ENCODE results near the gene ZSCAN12.
"Not testable (repeated sequence)": the region's sequence is repeated elsewhere in the genome, so short reads cannot be mapped to it uniquely, and the experiment has no call there.

ZSCAN12 gene

DNA sequence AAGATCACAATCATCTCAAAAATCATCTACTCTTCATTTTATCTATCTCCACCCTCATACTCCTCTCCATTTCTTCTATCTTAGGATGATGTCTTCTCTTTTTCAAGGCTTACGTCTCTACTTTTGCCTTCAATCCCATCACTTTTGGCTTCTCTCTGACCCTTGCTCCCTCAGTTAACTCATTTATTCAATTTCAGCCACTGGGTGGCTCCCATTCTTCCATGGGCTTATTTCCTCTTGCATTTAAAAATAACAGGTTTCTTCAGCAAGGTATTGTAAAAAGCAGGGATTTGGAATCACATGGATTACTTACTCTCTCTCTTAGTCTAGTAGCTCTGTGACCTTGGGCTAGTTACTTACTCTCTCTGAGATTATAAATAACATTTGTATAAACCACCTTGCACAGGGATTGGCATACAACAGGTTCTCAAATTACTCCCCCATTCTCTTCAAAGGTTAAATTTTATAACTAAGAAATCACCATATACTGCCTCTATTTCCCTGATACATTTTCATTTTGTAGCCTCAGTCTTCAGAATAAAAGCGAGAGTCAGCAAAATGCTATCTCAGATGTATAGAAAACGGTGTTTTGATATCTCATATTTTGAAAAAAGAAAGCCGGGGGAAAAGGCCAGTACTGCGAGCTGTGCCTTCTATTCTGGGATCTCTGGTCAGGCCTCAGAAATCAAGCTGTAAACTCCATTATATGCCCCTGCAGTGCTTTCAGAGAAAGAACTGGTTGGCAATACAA is 5.5 kb downstream of the ZSCAN12 start:
- no peak for DNase-seq

DNA sequence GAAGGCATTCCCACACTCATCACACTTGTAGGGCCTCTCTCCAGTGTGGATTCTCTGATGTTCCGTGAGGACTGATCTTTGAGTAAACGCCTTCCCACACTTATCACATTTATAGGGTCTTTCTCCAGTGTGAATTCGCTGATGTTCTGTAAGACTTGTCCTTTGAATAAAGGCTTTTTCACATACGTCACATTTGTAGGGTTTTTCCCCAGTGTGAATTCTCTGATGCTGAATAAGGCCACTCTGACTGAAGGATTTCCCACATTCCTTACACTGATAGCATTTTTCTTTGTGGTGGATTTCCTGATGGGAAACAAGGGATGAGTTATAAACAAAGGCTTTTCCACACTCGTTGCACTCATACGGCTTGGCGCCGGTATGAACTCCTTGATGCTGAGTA is 8.9 kb downstream of the ZSCAN12 start:
- DNase-seq, result no peak

DNA sequence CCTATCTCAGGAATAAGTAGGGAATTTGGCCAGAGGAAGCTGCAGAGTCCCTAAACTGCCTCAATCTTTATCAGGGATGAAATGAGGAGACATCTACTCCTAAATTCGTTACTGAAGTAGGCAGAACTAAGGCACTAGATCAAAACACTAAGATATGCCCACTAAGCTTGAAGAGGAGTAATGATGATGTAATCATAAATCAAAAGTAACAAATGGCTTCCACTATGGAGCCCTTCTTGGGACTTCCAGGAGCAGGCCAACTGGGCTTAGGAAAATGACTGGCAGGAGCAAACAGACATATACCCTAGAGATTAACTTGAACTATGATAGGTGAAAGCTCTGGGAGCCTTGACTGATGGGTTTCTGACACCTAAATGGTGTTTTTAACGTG is 15.4 kb downstream of the ZSCAN12 start:
- no peak for DNase-seq

DNA sequence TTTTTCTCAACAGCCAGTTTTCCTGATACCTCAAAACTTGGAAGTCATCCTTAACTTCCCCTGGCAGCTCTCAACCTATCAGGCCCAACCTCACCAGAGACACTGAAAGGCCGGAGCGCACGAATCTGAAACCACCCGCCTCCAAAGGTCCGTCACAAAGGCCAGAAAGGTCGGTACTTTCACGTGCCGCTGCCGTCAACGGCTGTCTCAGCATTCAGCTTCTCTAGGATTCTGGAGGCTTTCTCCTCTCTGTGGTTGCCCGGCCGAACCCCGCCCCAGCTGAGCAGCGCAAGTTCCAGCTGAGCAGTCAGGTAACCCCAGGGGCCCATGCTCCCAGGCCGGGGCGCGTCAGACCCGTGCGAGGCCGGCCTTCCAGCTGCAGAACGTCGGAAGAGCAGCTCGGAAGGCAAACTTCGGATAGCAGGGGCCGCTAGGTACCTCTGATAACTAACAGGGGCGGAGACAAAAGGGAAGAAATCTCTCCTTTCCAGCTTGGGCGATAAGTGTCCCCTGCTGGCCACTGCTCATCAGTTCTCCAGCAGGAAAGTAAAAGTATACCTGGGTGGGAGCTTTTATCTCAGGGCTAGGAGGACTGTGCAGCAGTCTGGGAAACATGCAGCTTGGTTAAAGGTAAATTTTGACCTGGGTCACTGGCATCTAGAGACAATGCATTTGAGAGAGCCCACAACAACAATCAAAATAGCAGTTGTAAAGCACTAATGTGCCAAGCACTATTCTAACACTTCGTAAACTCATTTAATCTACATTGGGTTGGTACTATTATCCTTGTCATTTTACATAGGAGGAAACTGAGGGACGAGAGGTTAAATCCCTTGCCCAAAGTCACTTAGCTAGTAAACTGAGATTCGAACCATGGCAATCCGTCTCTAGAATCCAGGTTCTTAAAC is 16.1 kb downstream of the ZSCAN12 start:
- DNase-seq, result peak; percentile 2 to 22

DNA sequence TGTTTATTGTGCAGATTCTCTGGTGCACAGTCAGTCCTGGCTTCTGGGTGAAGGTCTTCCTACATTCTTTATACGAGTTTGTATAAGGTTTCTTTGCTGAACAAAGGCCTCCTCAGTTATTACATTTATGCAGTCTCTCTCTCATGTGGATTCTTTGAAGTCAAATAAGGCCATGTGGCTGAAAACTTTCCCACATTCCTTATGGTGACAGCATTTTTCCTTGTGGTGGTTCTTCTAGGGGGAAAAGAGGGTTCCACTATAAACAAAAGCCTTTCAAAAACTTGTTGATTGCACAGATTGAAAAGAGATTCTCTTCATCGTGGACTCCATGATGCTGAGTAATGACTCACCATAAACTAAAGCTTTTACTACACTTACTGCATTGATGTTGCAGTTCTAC is 19.2 kb downstream of the ZSCAN12 start:
- no peak for DNase-seq

DNA sequence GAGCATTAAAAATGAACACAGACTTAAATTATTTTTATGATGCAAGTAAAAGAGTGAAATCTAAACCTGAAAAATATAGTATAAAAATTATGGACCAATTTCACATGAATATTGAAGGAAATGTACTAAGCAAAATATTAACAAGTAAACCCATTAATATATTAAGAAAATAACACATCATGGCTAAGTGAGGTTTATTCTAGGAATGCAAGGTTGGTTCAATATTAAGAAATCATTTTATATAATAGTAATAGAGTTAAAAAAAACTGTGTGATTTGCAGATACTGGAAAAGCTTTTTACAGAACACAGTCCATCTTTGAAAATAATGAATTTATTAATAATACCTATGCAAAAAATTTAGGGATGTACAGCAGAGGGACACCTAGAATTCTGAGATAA is 20.9 kb downstream of the ZSCAN12 start:
- no peak for DNase-seq

DNA sequence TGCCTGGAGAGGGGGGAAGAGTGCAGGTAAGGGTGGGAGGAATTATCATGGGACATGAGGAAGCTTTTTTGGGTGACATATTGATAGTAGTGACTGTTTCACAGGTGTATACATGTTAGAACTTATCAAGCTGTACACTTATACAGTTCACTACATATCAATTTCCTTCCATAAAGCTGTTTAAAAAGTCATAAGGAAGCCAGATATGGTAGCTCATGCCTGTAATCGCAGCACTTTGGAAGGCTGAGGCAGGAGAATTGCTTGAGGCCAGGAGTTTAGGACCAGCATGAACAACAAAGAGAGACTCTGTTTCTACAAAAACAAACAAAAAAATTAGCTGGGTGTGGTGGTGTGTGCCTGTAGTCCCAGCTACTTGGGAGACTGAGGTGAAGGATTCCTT is 21.7 kb downstream of the ZSCAN12 start:
- DNase-seq, result no peak

DNA sequence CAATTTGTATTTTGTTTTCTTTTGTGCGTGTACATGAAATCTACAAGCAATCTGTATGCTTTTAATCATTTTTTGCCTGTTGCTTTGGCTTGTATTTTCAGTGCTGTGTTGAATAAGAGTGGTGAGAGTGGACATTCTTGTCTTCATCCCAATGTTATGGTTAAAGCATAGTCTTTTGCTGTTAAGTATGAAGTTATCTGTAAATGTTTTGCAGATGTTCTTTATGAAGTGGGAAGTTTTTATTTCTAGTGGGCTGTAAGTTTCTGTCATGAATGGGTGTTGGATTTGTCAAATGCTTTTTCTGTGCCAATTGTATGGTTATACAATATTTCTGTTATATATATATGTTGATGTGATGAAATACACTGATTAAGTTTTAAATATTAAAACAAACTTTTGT is 25.6 kb downstream of the ZSCAN12 start:
- no peak for DNase-seq

DNA sequence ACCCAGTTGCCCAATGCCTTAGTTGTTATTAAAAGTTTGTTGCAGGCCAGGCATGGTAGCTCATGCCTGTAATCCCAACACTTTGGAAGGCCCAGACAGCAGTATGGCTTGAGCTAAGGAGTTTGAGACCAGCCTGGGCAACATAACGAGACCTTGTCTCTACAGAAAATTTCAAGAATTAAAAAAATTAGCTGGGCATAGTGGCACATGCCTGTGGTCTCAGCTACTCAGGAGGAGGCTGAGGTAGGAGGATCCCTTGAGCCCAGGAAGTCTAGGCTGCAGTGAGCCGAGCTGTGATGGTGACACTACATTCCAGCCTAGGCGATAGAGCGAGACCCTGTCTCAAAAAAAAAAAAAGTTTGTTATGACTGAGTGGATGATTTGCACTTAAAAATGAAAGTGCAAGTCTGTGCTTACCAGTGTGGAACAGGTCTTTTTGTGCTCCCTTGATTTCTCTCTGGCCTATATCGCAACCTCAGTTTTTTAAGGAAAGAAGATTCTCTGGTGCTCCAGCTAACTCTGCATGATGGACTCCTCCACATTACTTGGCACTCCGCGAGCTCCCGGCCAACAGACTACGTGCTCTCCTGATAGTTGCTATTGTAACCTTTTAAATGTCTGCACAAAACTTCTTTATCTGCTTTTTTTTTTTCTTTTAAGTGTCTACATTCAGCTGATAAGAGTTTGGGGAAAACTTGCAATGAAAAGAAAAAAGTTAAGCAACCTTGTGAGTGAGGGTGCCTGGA is 27.7 kb downstream of the ZSCAN12 start:
- DNase-seq, result no peak

DNA sequence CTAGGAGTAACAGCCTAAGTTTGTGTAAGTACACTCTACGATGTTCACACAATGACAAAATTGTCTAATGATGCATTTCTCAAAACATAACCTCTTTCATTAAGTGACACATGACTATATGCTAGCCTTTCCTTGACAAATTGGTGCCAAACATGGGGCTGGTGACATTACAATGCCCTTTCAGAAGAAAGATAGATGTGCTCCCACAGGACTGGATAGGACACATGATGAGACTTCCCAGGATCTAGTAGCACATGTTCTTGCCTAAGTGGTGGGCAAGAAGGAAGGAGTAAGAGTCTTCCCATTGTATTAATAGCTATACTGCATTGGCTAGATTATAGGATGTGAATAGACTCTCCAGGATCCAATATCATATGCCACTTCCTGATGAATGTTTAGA is 28.3 kb downstream of the ZSCAN12 start:
- DNase-seq, result no peak

DNA sequence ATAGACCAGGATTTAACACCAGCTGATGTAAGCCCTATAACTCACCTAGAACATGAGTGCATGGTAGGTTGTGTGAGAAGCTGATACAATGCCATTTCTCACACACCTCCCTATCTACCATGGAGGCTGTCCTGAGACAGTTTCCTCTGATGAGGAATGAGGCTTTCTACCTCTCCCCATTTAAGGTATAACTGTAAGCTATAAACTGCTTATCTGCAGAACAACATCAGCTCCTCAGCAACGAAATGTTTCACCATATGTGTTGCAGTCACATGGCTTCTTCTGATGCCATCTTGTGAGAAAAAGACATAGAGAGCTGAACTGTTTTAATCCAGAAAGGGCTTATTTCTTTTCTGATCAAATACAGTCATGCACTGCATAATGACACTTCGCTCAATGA is 29.1 kb downstream of the ZSCAN12 start:
- no peak for DNase-seq

DNA sequence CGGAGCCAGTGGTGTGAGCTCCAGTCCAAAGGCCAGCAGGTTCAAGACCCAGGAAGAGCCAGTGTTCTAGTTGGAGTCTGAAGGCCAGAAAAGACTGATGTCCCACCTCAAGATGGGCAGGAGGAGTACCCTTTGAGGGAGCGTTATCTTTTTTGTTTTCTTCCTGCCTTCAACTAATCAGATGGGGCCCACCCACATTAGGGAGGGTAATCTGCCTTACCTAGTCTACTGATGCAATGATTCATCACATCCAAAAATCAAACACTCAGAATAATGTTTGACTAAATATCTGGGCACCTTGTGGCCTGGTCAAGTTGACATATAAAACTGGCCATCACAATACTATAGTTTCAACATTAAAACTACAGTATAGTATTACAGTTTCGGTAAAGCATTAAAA is 30.1 kb downstream of the ZSCAN12 start:
- DNase-seq, result no peak

DNA sequence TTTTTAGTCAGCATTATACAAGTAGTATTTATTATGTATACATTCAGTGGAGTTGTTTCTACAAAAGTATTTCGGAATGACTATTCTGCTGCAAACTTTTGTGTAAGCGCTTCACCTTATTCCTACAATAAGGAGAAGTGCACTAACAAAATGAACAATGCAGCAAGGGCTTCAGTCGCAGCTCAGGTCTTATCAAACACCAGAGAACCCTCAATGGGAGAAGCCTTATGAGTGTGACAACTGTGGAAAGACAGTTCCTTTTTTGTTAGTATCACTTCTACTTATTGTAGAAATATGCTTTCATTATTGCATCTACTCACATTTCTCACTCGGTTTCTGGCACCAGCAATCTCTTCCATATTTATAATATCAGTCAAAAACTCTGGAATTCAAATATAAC is 31.0 kb downstream of the ZSCAN12 start:
- no peak for DNase-seq

DNA sequence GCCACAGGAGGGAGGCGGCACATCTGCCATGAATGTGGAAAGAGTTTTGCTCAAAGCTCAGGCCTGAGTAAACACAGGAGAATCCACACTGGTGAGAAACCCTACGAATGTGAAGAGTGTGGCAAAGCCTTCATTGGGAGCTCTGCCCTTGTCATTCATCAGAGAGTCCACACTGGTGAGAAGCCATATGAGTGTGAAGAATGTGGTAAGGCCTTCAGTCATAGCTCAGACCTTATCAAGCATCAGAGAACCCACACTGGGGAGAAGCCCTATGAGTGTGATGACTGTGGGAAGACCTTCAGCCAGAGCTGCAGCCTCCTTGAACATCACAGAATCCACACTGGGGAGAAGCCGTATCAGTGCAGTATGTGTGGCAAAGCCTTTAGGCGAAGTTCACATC is 34.0 kb downstream of the ZSCAN12 start:
- DNase-seq, result not testable (repeated sequence)

DNA sequence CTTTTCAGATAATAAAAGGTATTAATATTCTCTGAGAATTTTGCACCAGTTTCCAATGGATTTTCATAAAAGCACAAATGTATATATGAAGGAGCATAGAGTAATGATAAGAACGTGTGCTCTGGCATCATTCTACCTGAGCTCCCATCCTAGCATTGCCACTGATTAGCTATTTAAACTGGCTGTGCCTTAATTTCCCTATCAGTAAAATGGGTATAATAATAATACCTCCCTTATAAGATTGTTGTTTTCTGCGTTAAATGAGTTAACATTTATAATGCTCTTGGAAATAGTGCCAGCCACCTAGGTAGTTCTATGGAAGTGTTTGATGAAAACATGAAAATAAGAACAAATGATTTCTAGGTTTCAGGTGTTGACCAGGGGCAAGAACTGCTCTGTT is 38.6 kb downstream of the ZSCAN12 start:
- no peak for DNase-seq

DNA sequence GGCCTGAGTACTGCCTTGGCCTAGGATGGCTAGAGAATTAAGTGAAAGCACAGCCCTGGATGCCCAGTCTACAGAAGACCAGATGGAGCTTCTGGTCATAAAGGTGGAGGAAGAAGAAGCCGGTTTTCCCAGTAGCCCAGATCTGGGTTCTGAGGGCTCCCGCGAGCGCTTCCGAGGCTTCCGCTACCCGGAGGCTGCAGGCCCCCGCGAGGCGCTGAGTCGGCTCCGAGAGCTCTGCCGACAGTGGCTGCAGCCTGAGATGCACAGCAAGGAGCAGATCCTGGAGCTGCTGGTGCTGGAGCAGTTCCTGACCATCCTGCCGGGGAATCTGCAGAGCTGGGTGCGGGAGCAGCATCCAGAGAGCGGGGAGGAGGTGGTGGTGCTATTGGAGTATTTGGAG is 40.0 kb downstream of the ZSCAN12 start:
- DNase-seq, result not testable (repeated sequence)

DNA sequence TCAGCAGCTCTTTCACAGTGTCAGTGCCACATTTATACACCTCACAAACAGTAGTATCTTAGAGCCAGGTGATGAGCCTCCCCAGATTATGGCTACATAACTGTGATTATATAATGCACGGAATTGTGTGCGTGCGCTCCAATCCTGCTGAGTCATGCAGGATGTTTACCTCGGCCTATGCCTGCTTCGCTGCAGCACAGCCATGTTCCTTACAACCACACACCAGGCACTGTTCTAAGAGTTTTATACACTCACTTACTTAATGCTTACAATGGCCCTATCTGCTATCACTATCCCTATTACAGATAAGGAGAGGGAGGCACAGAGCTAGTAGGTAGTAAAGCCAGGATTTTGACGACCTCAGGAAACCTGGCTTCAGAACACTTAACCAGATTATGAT is 42.5 kb downstream of the ZSCAN12 start:
- DNase-seq, result no peak

DNA sequence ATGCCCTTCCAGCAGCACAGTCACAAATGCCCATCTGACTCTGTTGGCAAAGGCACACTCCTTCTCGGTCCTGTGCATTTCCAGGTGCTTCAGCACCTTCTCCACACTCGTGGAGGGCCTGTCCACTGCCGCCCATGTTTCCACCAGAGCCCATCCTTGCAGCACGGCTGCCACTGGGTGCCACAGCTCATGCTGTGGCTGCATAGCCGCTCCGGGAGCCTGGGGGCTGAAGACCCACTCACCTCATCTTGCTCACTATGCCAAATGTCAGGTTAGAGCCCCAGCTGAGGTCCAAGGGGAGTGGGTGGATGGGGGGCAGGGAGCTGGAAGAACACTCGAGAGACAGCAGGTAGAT is 42.9 kb downstream of the ZSCAN12 start:
- DNase-seq, result no peak

DNA sequence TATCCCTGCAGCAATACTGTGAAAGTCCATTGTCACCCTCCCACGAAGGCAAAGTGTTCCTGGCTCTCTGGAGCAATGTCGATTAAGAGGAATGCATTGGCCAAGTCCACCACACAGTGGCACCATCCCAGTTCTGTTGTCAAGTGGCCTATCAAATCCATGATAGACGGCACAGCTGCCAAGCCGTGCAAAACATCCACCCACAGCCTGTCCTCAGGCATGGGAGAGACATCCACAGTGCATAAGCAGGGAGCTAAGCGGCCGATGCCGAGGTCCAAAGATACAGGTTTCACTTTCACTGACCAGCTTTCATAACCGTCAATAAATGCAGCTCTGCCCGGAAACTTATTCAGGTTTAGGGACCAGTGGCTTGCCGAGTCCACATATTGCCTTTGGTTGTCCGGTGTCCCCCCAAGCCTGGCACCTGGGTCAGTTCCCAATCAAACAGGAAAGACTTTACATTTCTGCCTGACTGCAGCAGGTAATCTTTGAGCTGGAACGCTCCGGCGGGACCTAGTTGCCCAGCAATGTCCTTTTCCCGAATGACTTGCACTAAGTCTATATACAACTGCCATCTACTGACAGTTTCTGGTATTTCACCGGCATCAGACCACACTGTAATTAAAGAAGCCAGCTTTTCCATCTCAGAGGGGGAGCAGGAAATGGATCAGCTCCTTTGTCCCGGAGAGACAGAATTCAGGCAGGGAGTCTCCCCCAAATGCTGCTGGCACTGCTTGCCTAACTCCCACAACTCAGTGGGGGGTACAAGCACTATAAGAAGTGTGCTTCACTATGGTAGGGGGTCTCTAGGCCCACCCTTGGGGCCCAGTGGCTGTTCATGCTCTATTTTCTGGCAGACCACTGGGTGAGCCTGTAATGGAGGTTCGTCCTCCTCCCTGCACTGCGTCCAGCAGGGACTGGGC is 43.5 kb downstream of the ZSCAN12 start:
- peak; percentile 59 to 77 for DNase-seq

DNA sequence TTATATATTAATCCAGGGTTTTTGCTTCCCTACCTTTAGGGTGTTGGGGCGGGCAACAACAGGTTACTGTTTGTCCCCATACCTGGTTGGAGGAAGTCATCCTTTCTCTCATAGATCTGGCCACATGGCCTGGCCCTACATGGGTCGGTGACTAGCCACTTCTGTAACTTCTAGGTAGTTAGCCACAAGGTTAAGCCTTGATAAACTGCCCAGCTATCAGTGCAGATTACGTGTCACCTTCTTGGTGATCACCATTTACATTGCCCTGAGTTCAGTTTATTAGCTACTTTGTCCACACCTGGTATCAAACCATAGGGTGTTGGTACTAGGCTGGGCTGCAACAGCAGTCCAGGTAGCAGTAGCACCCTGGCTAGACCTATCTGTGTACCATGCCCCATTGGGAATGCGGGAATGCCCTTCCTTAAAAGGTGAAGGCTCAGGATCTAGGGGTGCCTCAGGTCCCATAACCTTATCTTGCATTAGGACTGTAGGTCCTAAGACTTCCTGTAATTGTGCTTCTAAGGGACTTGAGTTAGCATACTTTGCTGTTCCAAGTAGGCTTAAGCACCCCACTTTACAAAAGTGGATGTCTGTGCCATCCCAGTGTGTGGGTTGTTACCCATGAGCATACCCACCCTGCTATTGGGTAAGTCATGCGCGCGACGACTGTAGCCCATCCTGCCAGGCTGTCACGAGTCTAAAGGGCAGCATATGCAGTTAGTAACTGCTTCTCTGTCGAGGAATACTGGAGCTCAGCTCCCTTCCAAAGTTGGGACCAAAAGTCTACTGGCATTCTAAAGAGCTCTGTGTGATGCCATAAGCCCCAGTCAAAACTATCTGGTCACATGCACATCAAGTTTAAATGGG is 44.6 kb downstream of the ZSCAN12 start:
- DNase-seq, result no peak

DNA sequence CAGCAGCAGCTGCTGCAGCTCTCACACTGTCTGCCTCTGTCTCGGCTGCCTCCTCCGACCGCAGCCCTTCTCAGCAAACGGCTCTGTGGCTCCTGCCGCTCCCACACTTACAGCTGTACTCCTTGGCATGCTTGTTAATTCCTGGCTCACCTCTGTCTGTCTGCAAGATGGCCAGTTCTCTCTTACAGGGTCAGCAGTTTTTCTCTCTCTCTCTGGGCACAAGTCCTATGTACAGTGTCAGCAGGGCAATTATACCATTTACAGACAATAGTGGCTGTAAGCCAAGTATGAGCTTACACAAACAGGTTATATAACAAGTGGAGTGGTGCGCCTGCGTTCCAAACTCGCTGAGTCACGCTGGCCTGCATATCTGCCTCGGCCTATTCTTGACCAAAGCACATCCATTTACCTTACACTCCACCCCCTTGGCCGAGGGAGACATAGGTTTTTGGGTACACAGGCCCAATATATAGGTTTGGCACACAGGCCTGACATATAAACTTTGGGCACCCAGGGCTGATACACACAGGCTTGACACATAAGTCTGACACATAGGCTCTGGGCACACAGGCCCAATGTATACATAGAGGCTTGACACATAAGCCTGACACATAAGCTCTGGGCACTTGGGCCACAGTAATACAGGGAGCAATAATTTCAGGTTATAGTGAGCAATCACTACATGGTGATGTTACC is 45.4 kb downstream of the ZSCAN12 start:
- DNase-seq, result no peak

Data from activated CD4-positive, alpha-beta T cell treated with anti-CD3 and anti-CD28 coated beads for 4 hours (primary cell).